GM10248 (cell line): ENCODE data around the gene DGCR6.
"Not testable (repeated sequence)": the region's sequence is repeated elsewhere in the genome, so short reads cannot be mapped to it uniquely, and the experiment has no call there.

Experiments used
- CTCF ChIA-PET: fragments of 300-600 bp; sonication (Branson Sonifier 250); formaldehyde crosslinking; extraction: SDS; loops from one replicate; lab custom pipeline; 2021; ENCODE audit warnings: antibody characterized with exemption; lab: Yijun Ruan, JAX
- POLR2A ChIA-PET: fragments of 350-650 bp; sonication (Branson Sonifier 250); formaldehyde crosslinking; extraction: SDS; loops from one replicate; lab custom pipeline; 2020; ENCODE audit warnings: antibody characterized with exemption; lab: Yijun Ruan, JAX
- DNase-seq: peaks from one replicate; pipeline ENCODE4 v3.0.0; 2012; ENCODE audit errors: extremely low spot score
- CTCF ChIP-seq: IDR thresholded peaks from 2 replicates; pipeline ENCODE4 v1.5.1; 2012; ENCODE audit warnings: mild to moderate bottlenecking, low read depth; ENCODE audit errors: extremely low read depth, missing control alignments, control extremely low read depth

The DGCR6 gene

DNA sequence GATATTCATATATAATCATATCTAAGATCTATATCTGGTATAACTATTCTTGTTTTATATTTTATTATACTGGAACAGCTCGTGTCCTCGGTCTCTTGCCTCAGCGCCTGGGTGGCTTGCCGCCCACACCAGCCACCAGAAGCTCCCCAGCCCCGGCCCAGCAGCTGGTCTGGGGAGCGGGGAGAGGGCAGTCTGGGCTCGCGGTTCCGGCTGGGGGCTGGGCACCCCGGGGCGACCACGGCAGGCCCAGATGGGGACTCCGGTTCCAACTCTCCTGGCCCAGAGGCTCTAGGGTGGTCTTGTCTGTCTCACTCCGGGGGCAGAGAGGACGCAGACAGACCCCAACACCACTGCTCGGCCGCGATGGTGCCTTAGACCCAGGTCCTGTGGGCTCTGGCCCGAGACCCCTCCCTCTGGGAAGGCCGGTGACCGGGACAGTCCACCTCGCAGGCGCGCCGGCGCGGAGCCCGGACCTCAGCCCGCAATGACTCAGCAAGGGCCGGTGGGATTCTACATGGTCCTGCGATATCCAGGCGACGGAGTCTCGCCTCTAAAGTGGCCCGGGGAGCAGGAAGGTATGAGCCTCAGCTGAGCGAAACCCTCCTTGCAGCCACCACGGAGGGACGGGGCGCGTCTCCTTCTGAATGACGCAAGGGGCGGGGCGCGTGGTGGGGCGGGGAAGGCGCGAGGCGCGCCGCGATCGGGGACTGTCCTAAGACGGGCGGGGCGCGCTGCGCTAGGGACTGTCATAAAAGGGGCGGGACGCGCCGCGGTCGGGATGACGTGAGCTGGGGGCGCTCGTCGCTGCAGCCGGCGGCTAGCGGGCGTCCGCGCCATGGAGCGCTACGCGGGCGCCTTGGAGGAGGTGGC is at the start of gene DGCR6:
DGCR6 (plus strand) TSS at position 781 of the 870 bp plus-strand sequence; CDS start at position 836, 55 bp downstream.
- CTCF ChIA-PET, result interaction anchor here (1.0 kb wide), 1 partner anchor 64 kb away, joined by 3 read pairs; no protein-coding TSS in a partner anchor
- no peak for DNase-seq
- TF ChIP-seq CTCF, result no peak
- POLR2A ChIA-PET, result interaction anchor here (0.5 kb wide), 1 partner anchor 1029 kb away, joined by 3 read pairs; no protein-coding TSS in a partner anchor

GRCh38 chr22:18859314-18859713 is 46.8 kb upstream of the DGCR6 start:
- CTCF ChIA-PET, DNase-seq, POLR2A ChIA-PET: not testable (repeated sequence)

DNA sequence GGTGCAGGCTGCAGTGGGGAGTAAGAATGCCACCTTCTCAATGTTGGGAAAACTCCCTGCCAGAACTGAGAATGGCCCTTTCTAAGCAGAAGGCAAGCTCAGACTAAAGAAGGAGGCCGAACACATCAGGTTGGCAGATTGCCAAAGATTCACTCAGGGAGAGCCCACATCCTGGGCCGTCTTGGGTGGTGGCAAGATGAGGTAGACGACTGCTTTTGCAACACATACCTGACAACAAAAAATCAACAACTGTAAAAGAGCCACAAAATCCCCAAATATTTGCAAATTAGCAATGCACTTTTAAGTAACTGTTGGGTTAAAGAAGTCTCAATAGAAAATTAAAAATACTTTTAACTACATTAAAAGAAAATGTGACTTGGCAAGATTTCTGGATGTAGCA is 24.9 kb upstream of the DGCR6 start:
- DNase-seq, POLR2A ChIA-PET, CTCF ChIA-PET: not testable (repeated sequence)

- DNase-seq, CTCF ChIA-PET, POLR2A ChIA-PET: not testable (repeated sequence)
Measured at GRCh38 chr22:18884465-18884864, 21.7 kb upstream of the DGCR6 start.

DNA sequence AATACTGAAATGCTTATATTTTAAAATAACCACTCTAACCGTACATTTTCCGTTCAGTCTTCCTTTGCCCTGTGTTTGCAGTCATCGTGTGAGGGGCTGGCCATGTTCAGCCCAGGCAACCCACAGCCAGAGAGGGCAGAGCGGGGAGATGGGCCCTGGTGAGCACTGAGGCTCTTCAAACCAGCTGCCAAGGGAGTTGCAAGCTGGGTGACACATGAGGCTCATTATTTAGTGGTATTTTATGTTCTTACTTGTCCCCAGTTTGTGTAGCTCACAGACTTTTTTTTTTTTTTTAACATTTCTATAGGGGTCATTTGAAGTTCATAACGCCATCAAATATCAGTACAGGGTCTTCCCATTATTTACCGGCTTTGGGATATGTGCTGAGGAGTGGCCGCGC is 18.0 kb upstream of the DGCR6 start:
- ChIA-PET CTCF (no interaction called here), POLR2A (no interaction called here)
- no peak for DNase-seq
- TF ChIP-seq CTCF, result no peak

- CTCF ChIA-PET, POLR2A ChIA-PET, DNase-seq: not testable (repeated sequence)
Measured at GRCh38 chr22:18890510-18891192, 15.5 kb upstream of the DGCR6 start.

DNA sequence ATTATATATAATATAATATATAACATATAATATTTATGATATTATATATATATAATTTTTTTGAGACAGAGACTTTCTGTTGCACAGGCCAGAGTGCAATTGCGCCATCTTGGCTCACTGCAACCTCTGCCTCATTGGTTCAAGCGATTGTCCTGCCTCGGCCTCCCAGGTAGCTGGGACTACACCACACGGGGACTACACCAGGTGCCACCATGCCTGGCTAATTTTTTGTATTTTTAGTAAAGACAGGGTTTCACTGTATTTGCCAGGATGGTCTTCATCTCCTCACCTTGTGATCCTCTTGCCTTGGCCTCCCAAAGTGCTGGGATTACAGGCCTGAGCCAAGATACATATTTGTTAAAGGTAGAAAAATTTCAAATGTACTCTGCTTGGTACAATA is 12.3 kb upstream of the DGCR6 start:
- DNase-seq, POLR2A ChIA-PET, CTCF ChIA-PET: not testable (repeated sequence)

GRCh38 chr22:18896037-18896657 is 10.0 kb upstream of the DGCR6 start:
- POLR2A ChIA-PET, DNase-seq: not testable (repeated sequence)

GRCh38 chr22:18906410-18906745 is 258 bp downstream of the DGCR6 start:
- CTCF ChIA-PET, result interaction anchor here (1.0 kb wide), 1 partner anchor 63 kb away, joined by 3 read pairs; no protein-coding TSS in a partner anchor

More at GRCh38 chr22:18896037-18896657, 10.0 kb upstream of the DGCR6 start:
- CTCF ChIA-PET, result not testable (repeated sequence)

GRCh38 chr22:18906896-18907295 is 776 bp downstream of the DGCR6 start:
- ChIA-PET POLR2A (no interaction called here), CTCF (no interaction called here)
- no peak for DNase-seq
- no peak for TF ChIP-seq CTCF

More at GRCh38 chr22:18906410-18906745, 258 bp downstream of the DGCR6 start:
- POLR2A ChIA-PET, result interaction anchor here (0.5 kb wide), 1 partner anchor 1030 kb away, joined by 3 read pairs; no protein-coding TSS in a partner anchor
- not testable (repeated sequence) for DNase-seq
